GM12864 (cell line): ENCODE measurements around the gene GCAT.

Experiments
- DNase-seq: peaks from one replicate; pipeline ENCODE4 v3.0.0-alpha.2; 2011; ENCODE audit warnings: low read depth
- H3K4me3 ChIP-seq: 2 replicates; pipeline ENCODE4 v1.5.1; 2011; ENCODE audit warnings: mild to moderate bottlenecking, low read depth, low read length, control low read depth
- CTCF ChIP-seq: IDR thresholded peaks from 2 replicates; pipeline ENCODE4 v1.5.1; 2011; ENCODE audit warnings: low read depth, mild to moderate bottlenecking, moderate library complexity, low read length, control low read depth, inconsistent platforms; ENCODE audit errors: missing control alignments

Gene GCAT

GRCh38 chr22:37812869-37813678 is 5.3 kb downstream of the GCAT start:
- no peak for TF ChIP-seq CTCF
- DNase-seq, result no peak

GRCh38 chr22:37815593-37815992 is 7.9 kb downstream of the GCAT start:
- H3K4me3 ChIP-seq, result no peak overlapping the region
- no peak for DNase-seq
- TF ChIP-seq CTCF, result no peak

More at GRCh38 chr22:37812869-37813678, 5.3 kb downstream of the GCAT start:
- no peak overlapping the region for H3K4me3 ChIP-seq

- H3K4me3 ChIP-seq, result no peak overlapping the region
- TF ChIP-seq CTCF, result no peak
- no peak for DNase-seq
Measured at GRCh38 chr22:37816543-37817180, 8.9 kb downstream of the GCAT start.

GRCh38 chr22:37817705-37818408 is 10.1 kb downstream of the GCAT start:
- peak; percentile 93 for TF ChIP-seq CTCF
- DNase-seq, result no peak
- no peak overlapping the region for H3K4me3 ChIP-seq

GRCh38 chr22:37818409-37819104 is 10.8 kb downstream of the GCAT start:
- H3K4me3 ChIP-seq, result peak overlapping the region; percentile 6; the same call in 1 of the 2 replicates

More at GRCh38 chr22:37818409-37819104, 10.8 kb downstream of the GCAT start:
- TF ChIP-seq CTCF, result peak; percentile 25
- DNase-seq, result no peak
